MM.1S (cell line): Measurements from ENCODE around the gene TMEM200A.

ENCODE experiments used
- DNase-seq: peaks from one replicate; pipeline ENCODE4 v3.0.0-alpha.2; 2015
- H2AFZ ChIP-seq: fragments of 300-600 bp; sonication (generic); 2 replicates; pipeline ENCODE4 v1.6.0; 2016; ENCODE audit warnings: antibody characterized with exemption, low read length
- H3F3A ChIP-seq: fragments of 300-600 bp; sonication (generic); 2 replicates; pipeline ENCODE4 v1.6.1; 2016; ENCODE audit warnings: mild to moderate bottlenecking, antibody characterized with exemption, low read length, moderate library complexity, mixed read lengths; ENCODE audit not compliant: insufficient read depth
- H3K27ac ChIP-seq: fragments of 300-600 bp; sonication (generic); 2 replicates; pipeline ENCODE4 v1.5.1; 2016; ENCODE audit warnings: mild to moderate bottlenecking, low read length
- H3K27me3 ChIP-seq: fragments of 300-600 bp; sonication (generic); replicated peaks from 2 replicates; pipeline ENCODE4 v1.6.0; 2016; ENCODE audit warnings: low read length; ENCODE audit not compliant: insufficient read depth
- H3K36me3 ChIP-seq: fragments of 300-600 bp; sonication (generic); replicated peaks from 2 replicates; pipeline ENCODE4 v1.6.1; 2016; ENCODE audit warnings: mild to moderate bottlenecking, low read length, mixed read lengths; ENCODE audit not compliant: insufficient read depth
- H3K4me1 ChIP-seq: fragments of 300-600 bp; sonication (generic); 2 replicates; pipeline ENCODE4 v1.6.1; 2016; ENCODE audit warnings: low read length, mixed read lengths
- H3K4me2 ChIP-seq: fragments of 300-600 bp; sonication (generic); 2 replicates; pipeline ENCODE4 v1.6.0; 2016; ENCODE audit warnings: low read depth, low read length
- H3K4me3 ChIP-seq: fragments of 300-600 bp; sonication (generic); 2 replicates; pipeline ENCODE4 v1.5.1; 2016; ENCODE audit warnings: low read length, mixed read lengths
- H3K79me2 ChIP-seq: fragments of 300-600 bp; sonication (generic); 2 replicates; pipeline ENCODE4 v1.6.1; 2016; ENCODE audit warnings: mixed run types, low read length, mixed read lengths
- H3K9ac ChIP-seq: fragments of 300-600 bp; sonication (generic); 2 replicates; pipeline ENCODE4 v1.6.1; 2016; ENCODE audit warnings: low read length, mixed read lengths
- H3K9me2 ChIP-seq: fragments of 300-600 bp; sonication (generic); replicated peaks from 2 replicates; pipeline ENCODE4 v1.6.1; 2016; ENCODE audit warnings: mild to moderate bottlenecking, low read length, mixed read lengths; ENCODE audit not compliant: insufficient read depth
- H3K9me3 ChIP-seq: fragments of 300-600 bp; sonication (generic); replicated peaks from 2 replicates; pipeline ENCODE4 v1.6.1; 2016; ENCODE audit warnings: mild to moderate bottlenecking, low read length, mixed read lengths; ENCODE audit not compliant: insufficient read depth
- H4K20me1 ChIP-seq: fragments of 300-600 bp; sonication (generic); 2 replicates; pipeline ENCODE4 v1.6.1; 2016; ENCODE audit warnings: mild to moderate bottlenecking, low read length, moderate library complexity, mixed read lengths; ENCODE audit not compliant: insufficient read depth
- EZH2 ChIP-seq: fragments of 300-600 bp; sonication (generic); optimal IDR thresholded peaks from 2 replicates; pipeline ENCODE3; 2017; ENCODE audit warnings: low read depth, mild to moderate bottlenecking, antibody characterized with exemption, low read length, mixed read lengths
- EZH2phosphoT487 ChIP-seq: fragments of 300-600 bp; sonication (generic); IDR thresholded peaks from 2 replicates; pipeline ENCODE4 v1.6.1; 2018; ENCODE audit warnings: antibody characterized with exemption, low read length
- TF ChIP-seq, protein P1 (sequence below): fragments of 300-600 bp; sonication (generic); IDR thresholded peaks from 2 replicates; pipeline ENCODE4 v1.5.1; 2016; ENCODE audit warnings: antibody characterized with exemption, low read length, mixed read lengths

Gene TMEM200A

DNA sequence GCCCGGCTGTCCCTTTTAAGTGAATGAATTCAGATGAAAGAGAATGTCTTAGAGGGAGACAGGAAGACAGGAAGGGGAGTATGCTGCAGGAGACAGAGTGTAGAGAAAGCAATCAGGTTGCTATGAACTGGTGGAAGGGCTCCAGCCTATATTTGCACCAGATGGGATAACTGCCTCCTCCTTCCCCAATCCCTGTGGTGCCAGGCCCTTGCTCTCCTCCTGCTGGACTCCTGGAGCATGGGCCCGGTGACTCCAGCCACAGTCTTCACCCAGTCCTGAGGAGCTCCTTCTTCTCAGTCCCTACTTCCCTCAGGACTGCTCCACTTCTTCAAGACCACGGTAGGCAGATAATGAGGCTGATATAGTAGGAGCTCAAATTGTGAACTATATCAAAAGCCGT lies 91.8 kb downstream of the TMEM200A start:
- Histone ChIP-seq H3K9ac (no peak overlapping the region), H3K4me1 (no peaks in the 10 kb centered on the region), H3F3A (no peaks in the 10 kb centered on the region), H3K9me2 (no peaks in the 10 kb centered on the region), H3K4me3 (no peak overlapping the region), H3K36me3 (no peaks in the 10 kb centered on the region), H4K20me1 (no peaks in the 10 kb centered on the region), H3K4me2 (no peak overlapping the region), H3K27me3 (no peaks in the 10 kb centered on the region), H3K9me3 (no peaks in the 10 kb centered on the region), H2AFZ (no peak overlapping the region), H3K79me2 (no peaks in the 10 kb centered on the region), H3K27ac (no peak overlapping the region)
- no peak for TF ChIP-seq EZH2phosphoT487
- no peak for TF ChIP-seq EZH2
- TF ChIP-seq, protein P1, sequence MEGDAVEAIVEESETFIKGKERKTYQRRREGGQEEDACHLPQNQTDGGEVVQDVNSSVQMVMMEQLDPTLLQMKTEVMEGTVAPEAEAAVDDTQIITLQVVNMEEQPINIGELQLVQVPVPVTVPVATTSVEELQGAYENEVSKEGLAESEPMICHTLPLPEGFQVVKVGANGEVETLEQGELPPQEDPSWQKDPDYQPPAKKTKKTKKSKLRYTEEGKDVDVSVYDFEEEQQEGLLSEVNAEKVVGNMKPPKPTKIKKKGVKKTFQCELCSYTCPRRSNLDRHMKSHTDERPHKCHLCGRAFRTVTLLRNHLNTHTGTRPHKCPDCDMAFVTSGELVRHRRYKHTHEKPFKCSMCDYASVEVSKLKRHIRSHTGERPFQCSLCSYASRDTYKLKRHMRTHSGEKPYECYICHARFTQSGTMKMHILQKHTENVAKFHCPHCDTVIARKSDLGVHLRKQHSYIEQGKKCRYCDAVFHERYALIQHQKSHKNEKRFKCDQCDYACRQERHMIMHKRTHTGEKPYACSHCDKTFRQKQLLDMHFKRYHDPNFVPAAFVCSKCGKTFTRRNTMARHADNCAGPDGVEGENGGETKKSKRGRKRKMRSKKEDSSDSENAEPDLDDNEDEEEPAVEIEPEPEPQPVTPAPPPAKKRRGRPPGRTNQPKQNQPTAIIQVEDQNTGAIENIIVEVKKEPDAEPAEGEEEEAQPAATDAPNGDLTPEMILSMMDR: no peak
- DNase-seq: no peak

DNA sequence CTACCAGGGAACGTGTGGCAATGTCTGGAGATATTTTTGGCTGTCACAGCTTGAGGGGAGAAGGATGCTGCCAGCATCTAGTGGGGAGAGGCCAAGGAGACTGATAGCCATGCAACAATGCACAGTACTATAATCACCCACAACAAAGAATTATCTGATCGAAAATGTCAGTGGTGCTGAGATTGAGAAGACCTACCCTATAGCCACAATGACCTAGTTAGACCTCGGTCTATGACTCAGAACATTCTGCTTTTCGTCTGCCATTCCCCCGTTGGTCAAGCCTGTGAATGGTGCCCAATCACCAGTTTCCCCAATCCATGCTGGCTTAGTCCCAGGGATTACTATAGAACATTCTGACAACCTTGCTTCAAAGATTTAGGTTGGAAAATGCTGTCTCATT lies 93.5 kb downstream of the TMEM200A start:
- H3K9me2 ChIP-seq: no peaks in the 10 kb centered on the region
- H3K4me3 ChIP-seq: no peak overlapping the region
- no peak overlapping the region for H3K4me2 ChIP-seq
- TF ChIP-seq EZH2: no peak
- TF ChIP-seq, protein P1: no peak
- TF ChIP-seq EZH2phosphoT487: no peak
- no peaks in the 10 kb centered on the region for H3K4me1 ChIP-seq
- no peak overlapping the region for H3K27ac ChIP-seq
- H3K36me3 ChIP-seq: no peaks in the 10 kb centered on the region
- DNase-seq: no peak
- H3K9me3 ChIP-seq: no peaks in the 10 kb centered on the region
- H3F3A ChIP-seq: no peaks in the 10 kb centered on the region
- H4K20me1 ChIP-seq: no peaks in the 10 kb centered on the region
- H3K79me2 ChIP-seq: no peaks in the 10 kb centered on the region
- H3K9ac ChIP-seq: no peak overlapping the region
- H2AFZ ChIP-seq: no peak overlapping the region
- no peaks in the 10 kb centered on the region for H3K27me3 ChIP-seq

DNA sequence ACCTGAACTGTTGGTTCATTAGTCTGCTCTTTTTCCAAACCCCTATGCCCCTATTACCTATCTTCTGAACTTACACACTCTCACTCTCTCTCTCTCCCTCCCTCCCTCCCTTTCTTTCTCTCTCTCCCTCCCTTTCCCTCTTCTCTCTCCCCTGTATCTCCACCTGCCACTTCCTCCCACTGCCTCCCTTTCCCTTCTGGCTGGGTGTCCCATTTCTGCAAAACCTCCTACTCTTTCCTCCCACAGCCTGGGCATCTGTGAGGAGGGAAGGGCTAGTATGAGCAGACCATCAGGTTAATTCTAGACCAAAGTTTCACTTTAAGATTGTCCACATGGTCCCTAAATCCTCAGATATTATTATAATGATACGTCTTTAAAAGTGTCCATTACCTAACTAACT lies 95.1 kb downstream of the TMEM200A start:
- Histone ChIP-seq H3K9me3 (no peaks in the 10 kb centered on the region), H4K20me1 (no peaks in the 10 kb centered on the region), H3K27ac (no peak overlapping the region), H3K4me1 (no peaks in the 10 kb centered on the region), H3K4me2 (no peak overlapping the region), H2AFZ (no peak overlapping the region), H3K36me3 (no peaks in the 10 kb centered on the region), H3K27me3 (no peaks in the 10 kb centered on the region), H3F3A (no peaks in the 10 kb centered on the region), H3K9ac (no peak overlapping the region), H3K79me2 (no peaks in the 10 kb centered on the region), H3K4me3 (no peak overlapping the region), H3K9me2 (no peaks in the 10 kb centered on the region)
- TF ChIP-seq EZH2phosphoT487: no peak
- TF ChIP-seq, protein P1: no peak
- no peak for TF ChIP-seq EZH2
- no peak for DNase-seq
